ENCODE measurements around the gene ARID1B. TPM values are rescaled to one million over a fixed set of nuclear protein-coding genes. Genes with fewer than 3 reads are reported as not detected.

The ARID1B gene
- total RNA-seq, 1 experiment from 2014 or later, result 24.2 TPM

- H3F3A ChIP-seq (ENCODE audit: low read length, unreplicated experiment), result no peaks in the 10 kb centered on the region
- H3K27ac ChIP-seq (ENCODE audit: low read length), result no peak overlapping the region
- H3K9ac ChIP-seq (ENCODE audit: low read length), result no peak overlapping the region
- ChIA-PET POLR2A (ENCODE audit: unreplicated experiment) (no interaction called here), CTCF (no interaction called here)
- no peaks in the 10 kb centered on the region for H3K9me2 ChIP-seq (replicated peaks; ENCODE audit: low read length)
- H3K4me2 ChIP-seq (ENCODE audit: low read length), result no peak overlapping the region
- BruUV-seq (replicated peaks), result no TSS peak
- TF ChIP-seq EZH2phosphoT487 (IDR thresholded peaks at IDR 0.05; ENCODE audit: borderline replicate concordance, low read length) (no peak), EZH2 (IDR thresholded peaks at IDR 0.05; ENCODE audit: low read length, unreplicated experiment) (no peak)
- TF ChIP-seq, protein P1, sequence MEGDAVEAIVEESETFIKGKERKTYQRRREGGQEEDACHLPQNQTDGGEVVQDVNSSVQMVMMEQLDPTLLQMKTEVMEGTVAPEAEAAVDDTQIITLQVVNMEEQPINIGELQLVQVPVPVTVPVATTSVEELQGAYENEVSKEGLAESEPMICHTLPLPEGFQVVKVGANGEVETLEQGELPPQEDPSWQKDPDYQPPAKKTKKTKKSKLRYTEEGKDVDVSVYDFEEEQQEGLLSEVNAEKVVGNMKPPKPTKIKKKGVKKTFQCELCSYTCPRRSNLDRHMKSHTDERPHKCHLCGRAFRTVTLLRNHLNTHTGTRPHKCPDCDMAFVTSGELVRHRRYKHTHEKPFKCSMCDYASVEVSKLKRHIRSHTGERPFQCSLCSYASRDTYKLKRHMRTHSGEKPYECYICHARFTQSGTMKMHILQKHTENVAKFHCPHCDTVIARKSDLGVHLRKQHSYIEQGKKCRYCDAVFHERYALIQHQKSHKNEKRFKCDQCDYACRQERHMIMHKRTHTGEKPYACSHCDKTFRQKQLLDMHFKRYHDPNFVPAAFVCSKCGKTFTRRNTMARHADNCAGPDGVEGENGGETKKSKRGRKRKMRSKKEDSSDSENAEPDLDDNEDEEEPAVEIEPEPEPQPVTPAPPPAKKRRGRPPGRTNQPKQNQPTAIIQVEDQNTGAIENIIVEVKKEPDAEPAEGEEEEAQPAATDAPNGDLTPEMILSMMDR (conservative IDR thresholded peaks at IDR 0.05; ENCODE audit: low read depth, low read length), result no peak
- no peaks in the 10 kb centered on the region for H3K4me1 ChIP-seq (ENCODE audit: insufficient read depth, low read length)
- ATAC-seq (no peak), DNase-seq (no peak)
- no peaks in the 10 kb centered on the region for H4K20me1 ChIP-seq (ENCODE audit: low read length)
- no peaks in the 10 kb centered on the region; the same call in 1 of the 2 replicates for H3K36me3 ChIP-seq (ENCODE audit: low read depth, low read length)
- intact Hi-C loops (cut with micrococcal nuclease), result no loop called here
- H3K27me3 ChIP-seq (ENCODE audit: low read length), result no peaks in the 10 kb centered on the region
- H2AFZ ChIP-seq (ENCODE audit: low read length), result no peak overlapping the region
- H3K79me2 ChIP-seq (ENCODE audit: low read length), result no peaks in the 10 kb centered on the region
- no peaks in the 10 kb centered on the region for H3K9me3 ChIP-seq (ENCODE audit: low read length)
- no peak overlapping the region for H3K4me3 ChIP-seq (ENCODE audit: low read length)
Observed at GRCh38 chr6:157080986-157081391, 303.8 kb downstream of the ARID1B start.

- no TSS peak for BruUV-seq (replicated peaks)
- Histone ChIP-seq H3K27ac (ENCODE audit: low read length) (no peak overlapping the region), H3K9me2 (replicated peaks; ENCODE audit: low read length) (no peaks in the 10 kb centered on the region), H3K36me3 (ENCODE audit: low read depth, low read length) (no peaks in the 10 kb centered on the region; the same call in 1 of the 2 replicates), H3K9me3 (ENCODE audit: low read length) (no peaks in the 10 kb centered on the region), H3F3A (ENCODE audit: low read length, unreplicated experiment) (no peaks in the 10 kb centered on the region), H2AFZ (ENCODE audit: low read length) (no peak overlapping the region), H3K79me2 (ENCODE audit: low read length) (no peaks in the 10 kb centered on the region), H3K4me1 (ENCODE audit: insufficient read depth, low read length) (no peaks in the 10 kb centered on the region), H3K9ac (ENCODE audit: low read length) (no peak overlapping the region), H4K20me1 (ENCODE audit: low read length) (no peaks in the 10 kb centered on the region), H3K4me3 (ENCODE audit: low read length) (no peak overlapping the region), H3K27me3 (ENCODE audit: low read length) (no peaks in the 10 kb centered on the region), H3K4me2 (ENCODE audit: low read length) (no peak overlapping the region)
- intact Hi-C loops (cut with micrococcal nuclease), result no loop called here
- POLR2A ChIA-PET (ENCODE audit: unreplicated experiment), result no interaction called here
- CTCF ChIA-PET, result no interaction called here
- ATAC-seq (no peak), DNase-seq (no peak)
- TF ChIP-seq EZH2phosphoT487 (IDR thresholded peaks at IDR 0.05; ENCODE audit: borderline replicate concordance, low read length) (no peak), EZH2 (IDR thresholded peaks at IDR 0.05; ENCODE audit: low read length, unreplicated experiment) (no peak)
- TF ChIP-seq, protein P1 (conservative IDR thresholded peaks at IDR 0.05; ENCODE audit: low read depth, low read length), result no peak
Observed at GRCh38 chr6:157083343-157083742, 306.2 kb downstream of the ARID1B start.

DNA sequence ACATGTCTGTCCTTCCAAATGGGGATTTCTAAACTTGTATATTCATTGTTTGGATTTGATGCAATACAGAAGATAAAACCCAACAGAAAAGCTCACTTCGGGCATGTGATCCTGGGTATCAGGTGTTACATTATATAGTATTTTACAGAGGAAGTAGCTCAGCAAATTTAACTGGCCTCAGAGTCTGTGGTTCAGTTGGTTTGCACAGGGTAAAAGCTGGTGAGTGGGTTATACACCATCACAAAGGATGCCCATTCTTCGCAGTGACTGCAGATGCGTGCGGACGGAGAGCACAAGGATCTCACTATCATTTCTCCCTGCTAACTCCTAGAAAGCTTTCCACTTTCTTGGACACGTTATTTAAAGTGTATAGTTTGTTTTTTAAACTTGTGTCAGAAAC, 309.5 kb downstream of the ARID1B start:
- ChIA-PET POLR2A (ENCODE audit: unreplicated experiment) (no interaction called here), CTCF (no interaction called here)
- no peaks in the 10 kb centered on the region for H3K9me2 ChIP-seq (replicated peaks; ENCODE audit: low read length)
- TF ChIP-seq, protein P1 (conservative IDR thresholded peaks at IDR 0.05; ENCODE audit: low read depth, low read length), result no peak
- TF ChIP-seq EZH2phosphoT487 (IDR thresholded peaks at IDR 0.05; ENCODE audit: borderline replicate concordance, low read length) (no peak), EZH2 (IDR thresholded peaks at IDR 0.05; ENCODE audit: low read length, unreplicated experiment) (no peak)
- H3K9me3 ChIP-seq (ENCODE audit: low read length), result no peaks in the 10 kb centered on the region
- no peak overlapping the region for H3K4me2 ChIP-seq (ENCODE audit: low read length)
- no peak for DNase-seq
- H3K27me3 ChIP-seq (ENCODE audit: low read length), result no peaks in the 10 kb centered on the region
- no TSS peak for BruUV-seq (replicated peaks)
- no peaks in the 10 kb centered on the region for H3F3A ChIP-seq (ENCODE audit: low read length, unreplicated experiment)
- no peak overlapping the region for H3K9ac ChIP-seq (ENCODE audit: low read length)
- no peak overlapping the region for H3K27ac ChIP-seq (ENCODE audit: low read length)
- H3K79me2 ChIP-seq (ENCODE audit: low read length), result no peaks in the 10 kb centered on the region
- H3K36me3 ChIP-seq (ENCODE audit: low read depth, low read length), result no peaks in the 10 kb centered on the region; the same call in 1 of the 2 replicates
- H2AFZ ChIP-seq (ENCODE audit: low read length), result no peak overlapping the region
- no peaks in the 10 kb centered on the region for H4K20me1 ChIP-seq (ENCODE audit: low read length)
- ATAC-seq, result no peak
- H3K4me3 ChIP-seq (ENCODE audit: low read length), result no peak overlapping the region
- intact Hi-C loops (cut with micrococcal nuclease), result no loop called here
- H3K4me1 ChIP-seq (ENCODE audit: insufficient read depth, low read length), result no peaks in the 10 kb centered on the region
